HEK293 (cell line): ENCODE data around the gene TTLL10.
A peak's percentile ranks its signal among the peaks of the same experiment; 100 is the strongest.

Source experiments
- CTCF ChIA-PET: fragments of 350-600 bp; formaldehyde crosslinking; extraction: SDS; loops from one replicate; lab custom pipeline; 2021; ENCODE audit warnings: antibody characterized with exemption; lab: Yijun Ruan, JAX
- POLR2A ChIA-PET: fragments of 300-600 bp; formaldehyde crosslinking; extraction: SDS; loops from one replicate; lab custom pipeline; 2020; ENCODE audit warnings: antibody characterized with exemption, inconsistent platforms; lab: Yijun Ruan, JAX
- H3K27ac ChIP-seq: fragments of 200-500 bp; sonication (Bioruptor generic); 2 replicates; pipeline ENCODE4 v1.5.1; 2014; ENCODE audit warnings: low read depth, low read length, control low read depth, inconsistent platforms; ENCODE audit errors: extremely low read depth
- H3K36me3 ChIP-seq, 2 experiments: fragments of 200-500 bp in 1 of 2; sonication (Bioruptor generic) in 1 of 2; 1 replicate in 1 of 2; 2 replicates in 1 of 2; pipeline ENCODE4 v1.5.1; 2014 to 2017; ENCODE audit warnings: inconsistent platforms in 2 of 2, low read length in 2 of 2; ENCODE audit not compliant: control insufficient read depth in 2 of 2, insufficient read depth in 1 of 2
- H3K4me1 ChIP-seq: fragments of 200-500 bp; sonication (Bioruptor generic); 2 replicates; pipeline ENCODE4 v1.5.1; 2014; ENCODE audit warnings: mild to moderate bottlenecking, low read length, inconsistent platforms; ENCODE audit not compliant: control insufficient read depth, insufficient read depth
- H3K4me3 ChIP-seq: 2 replicates; pipeline ENCODE4 v1.5.1; 2011; ENCODE audit warnings: low read depth, mild to moderate bottlenecking, control low read depth, low read length, moderate library complexity
- H3K9me3 ChIP-seq: fragments of 200-500 bp; sonication (Bioruptor generic); 2 replicates; pipeline ENCODE4 v1.5.1; 2014; ENCODE audit warnings: low read depth, low read length, inconsistent platforms; ENCODE audit not compliant: control insufficient read depth, insufficient read depth
- EGR2 ChIP-seq: fragments of 450-650 bp; formaldehyde crosslinking; IDR thresholded peaks from 2 replicates; pipeline ENCODE4 v1.5.1; 2016; ENCODE audit warnings: low read depth, missing biosample characterization, missing genetic modification characterization
- GLI2 ChIP-seq: fragments of 450-650 bp; formaldehyde crosslinking; IDR thresholded peaks from 2 replicates; pipeline ENCODE4; 2017; ENCODE audit warnings: missing biosample characterization, missing genetic modification characterization, low read depth, borderline replicate concordance
- GLIS2 ChIP-seq: fragments of 450-650 bp; formaldehyde crosslinking; IDR thresholded peaks from 2 replicates; pipeline ENCODE4 v1.5.1; 2016; ENCODE audit warnings: missing biosample characterization, missing genetic modification characterization
- KLF1 ChIP-seq: fragments of 450-650 bp; formaldehyde crosslinking; IDR thresholded peaks from 2 replicates; pipeline ENCODE4 v1.5.1; 2016; ENCODE audit warnings: missing biosample characterization, missing genetic modification characterization
- KLF7 ChIP-seq: fragments of 450-650 bp; formaldehyde crosslinking; IDR thresholded peaks from 2 replicates; pipeline ENCODE4 v1.5.1; 2016; ENCODE audit warnings: missing biosample characterization, missing genetic modification characterization, borderline replicate concordance
- KLF8 ChIP-seq: fragments of 450-650 bp; formaldehyde crosslinking; IDR thresholded peaks from 2 replicates; pipeline ENCODE4 v1.5.1; 2016; ENCODE audit warnings: missing biosample characterization, missing genetic modification characterization
- SP2 ChIP-seq: fragments of 450-650 bp; formaldehyde crosslinking; IDR thresholded peaks from 2 replicates; pipeline ENCODE4 v1.5.1; 2016; ENCODE audit warnings: missing biosample characterization, missing genetic modification characterization
- SP3 ChIP-seq: fragments of 450-650 bp; formaldehyde crosslinking; IDR thresholded peaks from 2 replicates; pipeline ENCODE4 v1.5.1; 2016; ENCODE audit warnings: missing biosample characterization, missing genetic modification characterization
- ZBTB20 ChIP-seq: fragments of 450-650 bp; formaldehyde crosslinking; IDR thresholded peaks from 2 replicates; pipeline ENCODE4 v1.5.1; 2016; ENCODE audit warnings: missing biosample characterization, missing genetic modification characterization
- ZFHX2 ChIP-seq: fragments of 450-650 bp; formaldehyde crosslinking; conservative IDR thresholded peaks from 2 replicates; pipeline ENCODE4 v1.5.1; 2016; ENCODE audit warnings: missing biosample characterization, missing genetic modification characterization
- ZFP3 ChIP-seq: fragments of 450-650 bp; formaldehyde crosslinking; IDR thresholded peaks from 2 replicates; pipeline ENCODE4 v1.5.1; 2016; ENCODE audit warnings: low read depth, missing biosample characterization, missing genetic modification characterization
- ZFP37 ChIP-seq: fragments of 450-650 bp; formaldehyde crosslinking; IDR thresholded peaks from 2 replicates; pipeline ENCODE4 v1.5.1; 2016; ENCODE audit warnings: missing biosample characterization, missing genetic modification characterization
- ZIC2 ChIP-seq: fragments of 450-650 bp; formaldehyde crosslinking; IDR thresholded peaks from 2 replicates; pipeline ENCODE4 v1.5.1; 2016; ENCODE audit warnings: missing biosample characterization, missing genetic modification characterization
- ZNF37A ChIP-seq: fragments of 450-650 bp; IDR thresholded peaks from 2 replicates; pipeline ENCODE4 v1.5.1; 2018; ENCODE audit warnings: missing biosample characterization, missing genetic modification characterization
- ZNF658 ChIP-seq: fragments of 450-650 bp; formaldehyde crosslinking; IDR thresholded peaks from 2 replicates; pipeline ENCODE4; 2016; ENCODE audit warnings: missing biosample characterization, missing genetic modification characterization
- TF ChIP-seq, protein P1 (sequence below): fragments of 450-650 bp; formaldehyde crosslinking; IDR thresholded peaks from 2 replicates; pipeline ENCODE4 v1.5.1; 2017; ENCODE audit warnings: missing biosample characterization, missing genetic modification characterization
- TF ChIP-seq, protein P2 (sequence below): fragments of 450-650 bp; formaldehyde crosslinking; IDR thresholded peaks from 2 replicates; pipeline ENCODE4 v1.5.1; 2016; ENCODE audit warnings: missing biosample characterization, missing genetic modification characterization
- TF ChIP-seq, protein P3 (sequence below): fragments of 450-650 bp; formaldehyde crosslinking; IDR thresholded peaks from 2 replicates; pipeline ENCODE4 v1.5.1; 2016; ENCODE audit warnings: missing biosample characterization, missing genetic modification characterization
- TF ChIP-seq, protein P4 (sequence below): sonication (generic); formaldehyde crosslinking; IDR thresholded peaks from 2 replicates; pipeline ENCODE4 v1.8.1; 2022; ENCODE audit warnings: mild to moderate bottlenecking, moderate library complexity, missing genetic modification reagents

Gene TTLL10

DNA sequence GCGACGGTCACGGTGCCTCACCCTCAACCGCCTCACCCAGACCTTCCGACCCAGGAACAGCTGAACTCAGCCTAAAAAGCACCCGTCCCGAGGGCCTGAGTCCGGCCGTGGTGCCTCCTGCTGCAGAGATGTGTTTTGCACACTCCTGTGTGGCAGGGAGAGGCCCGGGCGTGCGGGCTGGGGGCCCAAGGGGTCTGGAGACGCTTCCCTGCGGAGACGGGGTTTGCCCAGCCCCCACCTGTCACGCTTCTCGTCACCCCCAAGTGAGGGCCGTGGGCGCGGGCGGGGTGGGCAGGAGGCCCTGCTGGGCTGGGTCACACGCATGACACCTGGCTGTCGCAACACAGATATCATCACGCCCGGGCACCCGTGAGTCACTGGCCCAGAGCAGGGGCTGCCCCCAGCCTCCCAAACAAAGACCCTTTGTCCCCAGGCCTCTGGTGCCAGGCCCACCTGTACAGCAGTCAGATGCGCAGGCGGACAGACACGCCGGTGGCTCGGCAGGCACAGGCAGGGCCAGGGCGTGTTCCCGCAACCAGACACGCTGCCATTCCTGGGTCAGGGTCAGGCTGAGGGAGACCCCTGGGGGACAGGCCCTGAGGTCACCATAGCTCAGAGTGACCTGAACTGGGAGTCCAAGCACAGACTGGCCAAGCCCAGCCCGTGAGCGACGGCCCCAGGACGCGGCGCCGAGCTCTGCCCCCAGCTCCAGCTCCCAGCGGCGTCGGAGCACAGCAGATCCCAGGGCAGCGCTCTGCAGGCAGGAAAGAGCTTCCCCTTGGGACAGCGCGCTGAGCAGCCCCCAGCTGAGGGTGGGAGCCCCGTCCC, 64.4 kb downstream of the TTLL10 start:
- TF ChIP-seq SP3 (no peak), KLF1 (tag by site-specific recombination) (peak; percentile 44; the same call in 1 of the 2 replicates), ZNF37A (no peak), KLF8 (tag by site-specific recombination) (peak; percentile 38; the same call in 1 of the 2 replicates), ZFP3 (tag by site-specific recombination) (no peak), ZFHX2 (peak; percentile 78), ZIC2 (peak; percentile 44; the same call in 1 of the 2 replicates), ZNF658 (tag by site-specific recombination) (no peak), GLIS2 (tag by site-specific recombination) (peak; percentile 45; the same call in 1 of the 2 replicates), SP2 (tag by site-specific recombination) (0 out of 2 replicates have a peak, but pooled peaks have one; percentile 5), EGR2 (tag by site-specific recombination) (peak; percentile 43; the same call in 1 of the 2 replicates), ZBTB20 (peak; percentile 54; the same call in 1 of the 2 replicates), GLI2 (tag by site-specific recombination) (no peak), KLF7 (tag by site-specific recombination) (0 out of 2 replicates have a peak, but pooled peaks have one; percentile 42), ZFP37 (no peak)
- TF ChIP-seq, protein P1, sequence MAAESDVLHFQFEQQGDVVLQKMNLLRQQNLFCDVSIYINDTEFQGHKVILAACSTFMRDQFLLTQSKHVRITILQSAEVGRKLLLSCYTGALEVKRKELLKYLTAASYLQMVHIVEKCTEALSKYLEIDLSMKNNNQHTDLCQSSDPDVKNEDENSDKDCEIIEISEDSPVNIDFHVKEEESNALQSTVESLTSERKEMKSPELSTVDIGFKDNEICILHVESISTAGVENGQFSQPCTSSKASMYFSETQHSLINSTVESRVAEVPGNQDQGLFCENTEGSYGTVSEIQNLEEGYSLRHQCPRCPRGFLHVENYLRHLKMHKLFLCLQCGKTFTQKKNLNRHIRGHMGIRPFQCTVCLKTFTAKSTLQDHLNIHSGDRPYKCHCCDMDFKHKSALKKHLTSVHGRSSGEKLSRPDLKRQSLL (tag by site-specific recombination): peak; percentile 85
- TF ChIP-seq, protein P2, sequence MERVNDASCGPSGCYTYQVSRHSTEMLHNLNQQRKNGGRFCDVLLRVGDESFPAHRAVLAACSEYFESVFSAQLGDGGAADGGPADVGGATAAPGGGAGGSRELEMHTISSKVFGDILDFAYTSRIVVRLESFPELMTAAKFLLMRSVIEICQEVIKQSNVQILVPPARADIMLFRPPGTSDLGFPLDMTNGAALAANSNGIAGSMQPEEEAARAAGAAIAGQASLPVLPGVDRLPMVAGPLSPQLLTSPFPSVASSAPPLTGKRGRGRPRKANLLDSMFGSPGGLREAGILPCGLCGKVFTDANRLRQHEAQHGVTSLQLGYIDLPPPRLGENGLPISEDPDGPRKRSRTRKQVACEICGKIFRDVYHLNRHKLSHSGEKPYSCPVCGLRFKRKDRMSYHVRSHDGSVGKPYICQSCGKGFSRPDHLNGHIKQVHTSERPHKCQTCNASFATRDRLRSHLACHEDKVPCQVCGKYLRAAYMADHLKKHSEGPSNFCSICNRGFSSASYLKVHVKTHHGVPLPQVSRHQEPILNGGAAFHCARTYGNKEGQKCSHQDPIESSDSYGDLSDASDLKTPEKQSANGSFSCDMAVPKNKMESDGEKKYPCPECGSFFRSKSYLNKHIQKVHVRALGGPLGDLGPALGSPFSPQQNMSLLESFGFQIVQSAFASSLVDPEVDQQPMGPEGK: peak; percentile 24; the same call in 1 of the 2 replicates
- TF ChIP-seq, protein P3, sequence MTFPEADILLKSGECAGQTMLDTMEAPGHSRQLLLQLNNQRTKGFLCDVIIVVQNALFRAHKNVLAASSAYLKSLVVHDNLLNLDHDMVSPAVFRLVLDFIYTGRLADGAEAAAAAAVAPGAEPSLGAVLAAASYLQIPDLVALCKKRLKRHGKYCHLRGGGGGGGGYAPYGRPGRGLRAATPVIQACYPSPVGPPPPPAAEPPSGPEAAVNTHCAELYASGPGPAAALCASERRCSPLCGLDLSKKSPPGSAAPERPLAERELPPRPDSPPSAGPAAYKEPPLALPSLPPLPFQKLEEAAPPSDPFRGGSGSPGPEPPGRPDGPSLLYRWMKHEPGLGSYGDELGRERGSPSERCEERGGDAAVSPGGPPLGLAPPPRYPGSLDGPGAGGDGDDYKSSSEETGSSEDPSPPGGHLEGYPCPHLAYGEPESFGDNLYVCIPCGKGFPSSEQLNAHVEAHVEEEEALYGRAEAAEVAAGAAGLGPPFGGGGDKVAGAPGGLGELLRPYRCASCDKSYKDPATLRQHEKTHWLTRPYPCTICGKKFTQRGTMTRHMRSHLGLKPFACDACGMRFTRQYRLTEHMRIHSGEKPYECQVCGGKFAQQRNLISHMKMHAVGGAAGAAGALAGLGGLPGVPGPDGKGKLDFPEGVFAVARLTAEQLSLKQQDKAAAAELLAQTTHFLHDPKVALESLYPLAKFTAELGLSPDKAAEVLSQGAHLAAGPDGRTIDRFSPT (tag by site-specific recombination): 0 out of 2 replicates have a peak, but pooled peaks have one; percentile 49
- TF ChIP-seq, protein P4, sequence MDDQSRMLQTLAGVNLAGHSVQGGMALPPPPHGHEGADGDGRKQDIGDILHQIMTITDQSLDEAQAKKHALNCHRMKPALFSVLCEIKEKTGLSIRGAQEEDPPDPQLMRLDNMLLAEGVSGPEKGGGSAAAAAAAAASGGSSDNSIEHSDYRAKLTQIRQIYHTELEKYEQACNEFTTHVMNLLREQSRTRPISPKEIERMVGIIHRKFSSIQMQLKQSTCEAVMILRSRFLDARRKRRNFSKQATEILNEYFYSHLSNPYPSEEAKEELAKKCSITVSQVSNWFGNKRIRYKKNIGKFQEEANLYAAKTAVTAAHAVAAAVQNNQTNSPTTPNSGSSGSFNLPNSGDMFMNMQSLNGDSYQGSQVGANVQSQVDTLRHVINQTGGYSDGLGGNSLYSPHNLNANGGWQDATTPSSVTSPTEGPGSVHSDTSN (CRISPR knock-in tag): 0 out of 2 replicates have a peak, but pooled peaks have one; percentile 36
- H3K4me3 ChIP-seq: no peak overlapping the region
- ChIA-PET CTCF (interaction anchor here (1.2 to 3.2 kb wide), 2 partner anchors 116 to 254 kb away, joined by 3 to 13 read pairs; no protein-coding TSS in a partner anchor), POLR2A (interaction anchor here (0.5 to 1.1 kb wide), 4 partner anchors 12 to 116 kb away, joined by 3 to 6 read pairs (median 4); no protein-coding TSS in a partner anchor)
- no peak overlapping the region; the same call in 1 of the 2 replicates for H3K27ac ChIP-seq
- H3K9me3 ChIP-seq: no peaks in the 10 kb centered on the region
- peaks cover 0 to 10% of the 10 kb centered on the region in 2 experiments; a peak in 1 of 3 replicates for H3K36me3 ChIP-seq
- no peaks in the 10 kb centered on the region; the same call in 1 of the 2 replicates for H3K4me1 ChIP-seq
